HG03280 (cell line): ENCODE data around the gene MINDY4B.
"Not testable (repeated sequence)": the region's sequence is repeated elsewhere in the genome, so short reads cannot be mapped to it uniquely, and the experiment has no call there.

Experiments
- ATAC-seq: cut with Tn5 transposase; IDR thresholded peaks from one replicate; pipeline ENCODE4 v1.9.1; 2021; ENCODE audit warnings: mild to moderate bottlenecking, moderate library complexity; ENCODE audit not compliant: unreplicated experiment

Gene MINDY4B

DNA sequence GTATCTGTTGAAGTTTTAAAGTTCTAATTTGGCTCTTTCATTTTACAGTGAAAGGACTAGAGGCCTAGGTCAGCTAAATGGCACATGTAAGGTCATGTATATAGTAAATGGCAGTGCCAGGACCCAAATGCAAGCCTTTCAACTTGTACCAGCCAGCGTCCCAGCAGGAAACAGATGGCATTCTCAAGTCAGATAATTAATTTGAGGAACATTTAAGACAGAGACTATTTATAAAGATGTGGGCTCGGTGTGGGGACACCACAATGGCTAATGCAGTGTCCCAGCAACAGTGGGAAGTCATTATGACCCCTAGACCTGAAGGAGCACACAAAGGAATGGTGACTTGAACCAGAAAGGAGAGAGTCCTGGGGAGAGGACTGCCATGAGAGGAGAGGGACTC is 6.1 kb downstream of the MINDY4B start:
- no peak for ATAC-seq

DNA sequence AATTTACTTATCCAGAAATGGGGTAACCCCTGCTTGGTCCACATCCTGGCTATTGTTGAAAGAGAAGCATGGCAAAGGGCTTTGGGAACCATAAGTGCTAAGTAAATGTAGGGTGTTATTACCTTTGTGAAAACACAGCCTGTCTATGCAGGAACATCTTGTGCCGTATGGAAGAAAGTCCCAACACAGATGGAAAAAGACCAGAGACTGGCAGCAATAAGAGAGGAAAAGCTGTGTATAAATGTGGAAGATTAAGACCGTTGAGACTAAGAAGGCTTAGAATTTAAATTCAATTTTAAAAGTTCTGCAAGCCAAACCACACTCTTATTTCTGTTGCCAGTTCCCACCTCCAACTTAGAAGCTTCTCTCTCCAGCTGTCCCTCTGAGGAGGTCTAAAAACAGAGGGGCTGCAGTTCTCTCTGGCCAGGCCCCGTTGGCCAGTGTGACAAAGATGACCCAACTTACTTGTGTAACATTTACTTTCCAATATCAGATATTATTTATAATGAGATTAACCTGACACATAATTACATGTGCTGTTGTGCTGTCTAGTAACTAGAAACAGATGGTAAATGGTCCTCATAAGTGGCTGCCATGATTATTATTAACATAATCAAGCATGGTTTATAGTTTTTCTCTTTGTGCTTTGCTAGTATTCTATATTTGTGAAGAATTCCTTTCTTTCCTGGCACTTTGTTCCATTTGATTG is 7.0 kb downstream of the MINDY4B start:
- no peak for ATAC-seq

DNA sequence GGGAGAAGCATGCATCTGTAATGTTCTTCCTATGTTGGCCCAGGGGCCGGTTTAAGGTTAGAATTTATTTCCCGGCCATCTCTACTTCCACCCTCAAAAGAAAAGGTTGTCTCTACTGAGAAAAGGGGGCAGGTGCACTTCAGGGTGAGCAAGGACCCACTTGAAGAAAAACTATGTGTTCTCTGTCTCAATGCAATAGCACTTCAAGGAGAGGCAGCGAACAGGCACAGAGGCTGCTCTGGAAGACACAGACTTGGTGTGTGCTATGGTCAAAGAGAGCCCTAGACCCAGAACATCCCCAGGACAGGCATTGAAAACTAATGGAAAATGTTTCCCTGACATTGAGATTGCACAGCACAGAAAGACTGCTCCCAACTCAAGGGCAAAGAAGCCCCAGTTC is 7.6 kb downstream of the MINDY4B start:
- ATAC-seq: no peak

DNA sequence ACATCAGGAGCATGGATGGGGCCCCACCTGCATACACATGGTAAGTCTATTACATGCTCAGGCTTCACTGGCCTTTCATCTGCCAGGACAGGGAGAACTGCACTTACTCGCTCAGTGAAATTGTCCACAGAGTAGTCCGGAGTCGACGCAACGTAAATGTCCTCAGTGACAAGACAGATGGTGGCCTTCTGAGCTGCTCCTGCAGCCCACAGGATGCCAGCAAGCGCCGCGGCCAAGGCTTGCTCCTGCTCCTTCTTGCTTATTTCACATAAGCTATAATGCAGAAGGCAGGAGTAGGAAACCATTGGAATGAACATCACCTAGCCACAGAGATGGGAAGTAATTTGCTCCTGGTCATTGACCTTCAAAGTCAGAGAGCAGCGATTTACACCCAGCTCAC is 14.4 kb downstream of the MINDY4B start:
- ATAC-seq: no peak

DNA sequence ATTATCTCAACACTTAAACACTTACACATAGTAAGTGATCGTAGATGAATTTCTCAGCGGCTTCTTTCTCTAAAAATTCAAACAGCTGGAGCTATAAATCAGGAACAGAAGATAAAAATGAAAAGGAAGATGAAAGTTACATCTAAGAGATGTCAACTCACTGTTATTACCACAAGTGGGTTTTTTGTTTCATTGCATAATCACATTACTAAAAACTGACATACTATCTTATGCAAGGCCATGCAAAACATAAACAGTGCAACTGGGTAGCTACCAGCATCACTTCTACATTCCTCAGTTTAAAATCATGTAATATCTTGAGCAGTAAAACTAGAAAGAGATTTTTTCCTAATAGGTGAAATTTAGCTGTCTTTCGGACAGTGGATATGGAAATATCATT is 14.9 kb downstream of the MINDY4B start:
- no peak for ATAC-seq

DNA sequence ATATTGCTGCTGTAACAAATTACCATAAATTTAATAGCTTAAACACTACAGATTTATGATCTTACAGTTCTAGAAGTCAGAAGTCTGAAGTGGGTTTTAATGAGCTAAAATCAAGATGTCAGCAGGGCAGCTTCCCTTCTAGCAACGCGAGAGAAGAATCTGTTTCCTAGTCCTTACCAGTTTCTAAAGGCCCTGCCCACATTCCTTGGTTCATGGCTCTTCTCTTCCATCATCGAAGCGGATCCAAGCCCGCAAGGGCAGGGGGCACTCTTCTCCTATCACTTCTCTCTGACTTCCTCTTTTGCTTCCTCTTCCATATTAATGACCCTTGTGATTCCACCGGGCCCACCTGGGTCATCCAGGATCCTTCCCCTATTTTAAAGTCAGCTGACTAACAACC is 16.1 kb downstream of the MINDY4B start:
- ATAC-seq: no peak

DNA sequence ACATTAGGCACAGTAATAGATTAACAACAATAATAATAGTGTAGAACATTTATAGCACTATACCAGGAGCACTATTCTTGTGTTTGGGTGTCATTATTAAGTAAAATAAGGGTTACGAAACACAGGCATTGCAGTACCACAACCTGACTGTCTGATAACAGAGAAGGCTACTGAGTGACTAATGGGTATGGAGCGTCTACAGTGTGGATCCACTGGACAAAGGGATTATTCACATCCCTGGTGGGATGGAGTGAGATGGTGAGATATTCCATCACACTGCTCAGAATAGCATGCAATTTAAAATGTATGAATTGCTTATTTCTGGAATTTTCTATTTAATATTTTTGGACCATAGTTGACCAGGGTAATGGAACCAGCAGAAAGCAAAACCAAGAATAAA is 18.2 kb downstream of the MINDY4B start:
- no peak for ATAC-seq

DNA sequence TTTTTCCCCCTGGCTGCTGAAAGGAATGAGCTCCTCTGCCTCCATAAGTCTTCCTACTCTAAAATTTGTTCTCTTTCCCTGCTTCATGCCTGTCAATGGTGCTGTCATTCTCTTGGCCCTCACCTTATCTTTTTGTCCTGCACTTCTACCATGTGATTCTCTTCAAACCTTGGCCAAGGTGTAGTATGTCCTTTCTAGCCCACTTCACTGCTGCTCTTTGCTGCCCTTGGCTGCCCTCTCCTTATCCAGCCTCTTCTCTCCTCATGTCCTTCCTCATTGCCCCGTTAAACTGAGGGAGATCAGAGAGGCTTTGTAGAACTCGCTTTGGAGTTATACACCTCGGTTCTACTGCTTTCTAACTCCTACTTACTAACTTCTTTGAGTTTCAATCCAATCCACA is 19.7 kb downstream of the MINDY4B start:
- no peak for ATAC-seq

DNA sequence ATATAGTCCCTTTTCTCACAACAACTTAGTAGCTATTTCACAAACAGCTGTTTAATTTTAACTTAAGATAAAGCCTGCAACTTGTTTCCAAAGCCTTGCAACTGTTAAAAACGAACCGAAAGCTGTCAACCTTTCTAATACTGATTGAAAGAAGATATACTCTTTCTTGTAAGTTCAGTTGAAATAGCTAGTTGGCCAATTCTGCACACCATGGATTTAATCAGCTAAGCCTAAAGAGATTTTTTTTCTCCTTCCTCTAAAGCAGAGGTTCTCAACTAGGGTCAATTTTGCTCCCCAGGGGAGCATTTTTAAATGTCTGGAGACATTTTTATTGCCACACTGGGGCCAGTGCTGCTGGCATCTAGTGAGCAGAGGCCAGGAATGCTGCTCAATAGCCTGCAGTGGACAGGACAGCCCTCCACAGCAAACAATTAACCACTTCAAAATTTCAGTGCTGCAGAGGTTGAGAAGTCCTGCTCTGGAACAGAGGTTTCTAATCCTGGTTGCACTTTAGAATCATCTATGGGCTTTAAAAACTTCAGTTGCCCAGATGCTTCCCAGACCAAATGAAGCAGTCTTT is 26.2 kb downstream of the MINDY4B start:
- no peak for ATAC-seq

DNA sequence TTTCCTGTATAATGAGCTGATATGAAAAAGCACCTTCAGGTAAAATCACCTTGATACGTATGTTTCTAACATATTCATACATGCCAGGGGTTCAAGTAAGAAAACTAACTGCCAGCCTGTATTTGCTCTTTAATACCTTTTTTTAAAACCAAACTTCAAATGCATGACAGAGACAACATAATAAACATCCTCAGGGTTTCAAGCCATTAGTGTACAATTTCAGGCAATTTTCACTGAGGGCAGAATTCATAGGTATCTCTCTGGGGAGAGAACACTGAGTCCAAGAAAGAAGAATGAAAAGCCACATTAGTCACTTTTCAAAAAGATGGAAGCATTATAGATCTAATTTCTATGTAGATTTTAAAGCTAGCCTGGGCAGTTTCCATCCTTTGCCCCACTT is 26.9 kb downstream of the MINDY4B start:
- no peak for ATAC-seq

DNA sequence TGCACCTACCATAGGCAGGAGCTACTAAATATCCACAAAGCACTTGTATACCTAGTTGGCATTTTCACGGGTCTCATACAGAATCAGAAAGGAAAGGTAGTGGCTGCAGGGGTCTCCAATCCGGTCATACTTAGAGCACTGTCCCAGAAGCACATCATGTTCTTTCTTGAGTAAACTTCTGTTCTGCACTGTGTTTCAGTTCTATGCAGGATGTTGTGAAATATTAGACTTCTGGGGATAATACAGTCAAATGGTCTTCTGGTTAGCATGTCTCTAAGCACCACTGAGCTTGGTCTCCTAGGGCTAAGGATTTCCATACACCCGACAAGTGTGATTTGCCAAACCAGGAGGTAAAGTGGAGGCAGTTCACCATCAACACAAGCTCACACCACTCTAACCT is 27.9 kb downstream of the MINDY4B start:
- ATAC-seq: no peak

DNA sequence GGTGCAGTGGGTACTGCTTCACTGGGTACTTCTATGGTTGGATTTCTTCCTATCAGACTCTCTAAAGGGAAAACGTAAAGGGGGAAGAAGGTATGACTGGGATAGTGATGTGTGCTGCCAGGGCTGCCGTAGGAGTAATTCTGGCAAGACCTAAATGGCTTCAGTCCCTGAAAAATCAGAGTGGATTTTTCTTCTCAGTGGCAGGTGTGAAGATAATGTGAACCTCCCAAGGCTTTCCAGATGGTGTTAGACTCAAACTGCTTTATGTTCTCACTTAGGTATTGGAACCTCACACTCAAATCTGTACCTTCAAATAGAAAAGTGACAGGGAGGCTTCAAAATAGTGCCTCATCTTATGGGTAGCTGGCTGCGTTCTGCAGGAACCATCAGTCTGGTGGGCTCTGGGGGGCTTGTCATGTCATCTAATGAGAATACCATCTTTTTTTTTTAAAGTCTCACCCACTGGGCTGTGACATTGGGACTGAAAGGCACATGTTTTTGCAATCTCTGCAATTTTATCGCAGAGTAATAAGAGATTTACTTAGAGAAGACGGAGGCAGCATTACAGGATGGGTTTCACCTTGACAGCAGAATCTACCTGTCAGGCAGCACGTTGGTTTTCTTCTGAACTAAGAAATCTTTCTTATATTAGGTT is 28.5 kb downstream of the MINDY4B start:
- no peak for ATAC-seq

DNA sequence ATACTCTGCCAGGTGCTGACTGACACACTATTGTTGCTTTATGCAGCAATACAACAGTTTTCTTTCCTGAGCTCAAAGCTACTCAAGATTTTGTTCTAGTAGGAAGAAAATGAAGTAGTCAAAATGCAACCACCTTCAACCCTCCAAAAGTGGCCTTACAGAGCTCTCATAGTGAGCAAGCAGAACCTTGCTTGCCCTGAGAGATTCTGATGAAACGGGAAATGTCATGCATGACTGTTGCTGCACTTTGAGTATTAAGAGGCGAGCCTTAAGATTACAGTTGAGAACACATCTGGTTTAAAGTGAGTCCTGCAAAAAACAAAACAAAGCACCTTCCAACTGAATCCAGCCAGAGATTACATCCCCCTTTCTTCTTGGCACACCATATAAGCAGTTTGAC is 29.7 kb downstream of the MINDY4B start:
- ATAC-seq: no peak

DNA sequence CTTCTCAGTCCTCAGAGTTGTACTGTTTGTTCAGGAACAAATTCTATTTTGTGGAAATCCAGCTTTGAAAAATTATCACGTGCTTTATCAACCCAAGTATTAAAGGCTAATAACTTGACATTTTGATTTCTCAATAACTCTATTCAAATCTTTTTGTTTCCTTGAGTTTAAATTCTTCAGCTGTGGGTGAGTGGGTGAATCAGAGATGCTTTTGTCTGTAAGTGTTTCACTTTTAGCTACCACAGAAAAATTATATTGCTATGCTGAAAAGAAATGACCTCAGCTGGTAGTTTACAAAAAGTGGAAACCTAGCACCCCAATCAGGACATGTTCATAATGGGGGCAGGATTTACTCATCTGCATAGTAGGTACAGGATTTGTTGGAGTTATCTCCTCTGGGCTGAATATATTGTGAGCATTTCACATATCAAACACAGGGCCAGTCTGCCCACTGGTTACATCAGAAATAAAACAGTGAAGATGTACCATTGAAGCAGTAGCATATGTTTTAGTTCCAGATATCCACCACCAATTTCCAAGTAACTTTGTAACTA is 30.5 kb downstream of the MINDY4B start:
- ATAC-seq: no peak

DNA sequence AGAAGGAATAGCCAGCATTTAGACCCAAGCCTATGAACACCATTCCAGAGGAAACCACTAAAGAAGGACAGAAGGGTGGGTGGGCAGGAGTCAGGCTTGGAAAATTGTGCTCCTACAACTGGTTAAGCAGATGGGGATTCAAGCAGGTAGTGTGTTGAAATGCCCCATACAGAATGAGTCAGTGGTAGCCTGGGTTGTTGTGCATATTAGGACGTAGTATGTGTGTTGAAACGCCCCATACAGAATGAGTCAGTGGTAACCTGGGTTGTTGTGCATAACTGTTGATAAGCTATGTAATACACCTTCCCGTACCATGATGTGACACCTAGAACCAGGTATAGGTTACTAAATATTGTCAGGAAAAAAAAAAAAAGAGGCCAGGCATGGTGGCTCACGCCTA is 34.0 kb downstream of the MINDY4B start:
- no peak for ATAC-seq

DNA sequence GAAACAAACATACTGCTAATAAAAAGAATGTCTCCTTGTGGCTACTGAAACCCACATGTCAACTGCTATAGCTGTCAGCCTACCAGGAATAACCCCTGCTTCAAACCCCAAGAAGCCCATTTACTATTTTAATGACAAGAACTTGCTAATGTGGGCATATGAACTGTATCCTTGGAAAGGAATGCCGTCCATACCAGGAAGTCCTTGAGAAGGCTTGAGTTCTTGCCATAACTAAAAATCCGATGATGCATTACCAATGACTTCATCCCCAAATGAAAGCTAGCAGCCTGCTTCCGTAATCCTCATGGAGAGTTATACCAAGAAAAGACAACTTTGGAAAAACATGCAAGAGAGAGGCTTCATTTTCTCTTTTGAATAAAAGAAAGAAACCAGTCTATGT is 34.8 kb downstream of the MINDY4B start:
- no peak for ATAC-seq

DNA sequence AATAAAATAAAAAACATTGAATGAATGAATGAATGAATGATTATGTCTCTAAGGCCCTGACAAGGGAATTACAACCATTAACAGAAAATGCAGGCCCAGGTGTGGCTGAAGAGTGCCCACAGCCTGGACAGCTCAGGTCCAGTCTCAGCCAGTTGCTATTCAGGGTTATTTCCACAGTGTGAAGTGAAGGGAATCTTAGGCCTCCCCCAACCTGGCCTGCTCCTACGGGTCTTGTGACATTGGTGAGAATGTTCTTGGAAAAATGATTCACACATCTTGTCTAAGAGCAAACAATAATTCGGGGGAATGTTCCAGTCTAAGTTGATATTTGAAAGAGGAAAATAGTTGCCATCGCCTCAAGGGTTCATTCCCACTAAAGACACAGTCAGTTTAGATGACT is 37.0 kb downstream of the MINDY4B start:
- ATAC-seq: no peak

DNA sequence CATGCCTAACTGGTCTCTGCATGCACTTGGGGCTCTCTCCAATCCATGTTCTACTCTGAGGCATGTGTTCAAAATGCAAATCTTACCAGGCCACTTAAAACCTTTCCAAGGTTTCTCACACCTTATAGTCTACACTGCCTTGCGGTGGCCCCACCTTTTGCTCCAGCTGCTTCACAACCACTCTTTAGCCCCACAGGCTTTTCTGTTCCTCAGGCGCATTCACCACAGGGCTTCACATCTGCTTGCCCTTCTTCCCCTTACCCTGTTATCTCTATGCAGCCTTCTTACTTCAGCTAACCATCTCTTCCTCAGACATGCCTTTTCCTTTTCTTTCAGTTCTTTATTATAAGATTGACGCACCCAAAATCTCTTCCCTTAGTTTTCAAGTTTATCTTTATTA is 37.8 kb downstream of the MINDY4B start:
- no peak for ATAC-seq

DNA sequence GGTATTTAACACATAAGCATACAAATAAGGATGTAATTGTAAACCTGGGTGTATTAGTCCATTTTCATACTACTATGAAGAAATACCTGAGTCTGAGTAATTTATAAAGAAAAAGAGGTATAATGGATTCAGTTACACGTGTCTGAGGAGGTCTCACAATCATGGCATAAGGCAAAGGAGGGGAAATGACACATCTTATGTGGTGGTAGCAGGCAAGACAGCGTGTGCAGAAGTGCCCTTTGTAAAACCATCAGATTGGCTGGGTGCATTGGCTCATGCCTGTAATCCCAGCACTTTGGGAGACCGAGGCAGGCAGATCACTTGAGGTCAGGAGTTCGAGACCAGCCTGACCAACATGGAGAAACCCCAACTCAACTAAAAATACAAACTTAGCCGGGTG is 41.3 kb downstream of the MINDY4B start:
- ATAC-seq: not testable (repeated sequence)

DNA sequence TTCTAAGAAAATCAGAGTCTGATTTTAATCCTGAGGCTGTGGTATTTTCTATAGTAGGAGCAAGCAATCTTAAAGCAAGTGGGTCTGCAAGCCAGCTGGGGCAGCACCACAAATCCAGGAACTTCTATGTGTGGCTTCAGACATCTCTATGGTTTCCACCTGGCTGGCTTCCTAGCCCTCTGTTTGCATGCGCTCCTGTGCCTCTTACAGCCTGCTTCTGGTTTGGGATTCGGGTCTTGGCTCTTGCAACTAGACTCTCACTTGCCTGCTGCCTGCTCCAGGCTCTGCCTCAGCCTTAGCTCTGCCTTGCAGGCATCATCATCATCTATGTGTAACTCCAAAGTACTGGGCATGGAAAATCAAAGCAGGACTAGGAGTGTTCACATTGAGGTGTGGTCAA is 43.4 kb downstream of the MINDY4B start:
- ATAC-seq: no peak

DNA sequence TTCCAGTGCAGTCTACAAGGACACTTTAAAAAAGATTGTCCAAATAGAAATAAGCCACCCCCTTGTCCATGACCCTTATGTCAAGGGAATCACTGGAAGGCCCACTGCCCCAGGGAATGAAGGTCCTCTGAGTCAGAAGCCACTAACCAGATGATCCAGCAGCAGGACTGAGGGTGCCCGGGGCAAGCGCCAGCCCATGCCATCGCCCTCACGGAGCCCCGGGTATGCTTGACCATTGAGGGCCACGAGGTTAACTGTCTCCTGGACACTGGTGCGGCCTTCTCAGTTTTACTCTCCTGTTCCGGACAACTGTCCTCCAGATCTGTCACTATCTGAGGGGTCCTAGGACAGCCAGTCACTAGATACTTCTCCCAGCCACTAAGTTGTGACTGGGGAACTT is 47.3 kb downstream of the MINDY4B start:
- ATAC-seq: not testable (repeated sequence)

DNA sequence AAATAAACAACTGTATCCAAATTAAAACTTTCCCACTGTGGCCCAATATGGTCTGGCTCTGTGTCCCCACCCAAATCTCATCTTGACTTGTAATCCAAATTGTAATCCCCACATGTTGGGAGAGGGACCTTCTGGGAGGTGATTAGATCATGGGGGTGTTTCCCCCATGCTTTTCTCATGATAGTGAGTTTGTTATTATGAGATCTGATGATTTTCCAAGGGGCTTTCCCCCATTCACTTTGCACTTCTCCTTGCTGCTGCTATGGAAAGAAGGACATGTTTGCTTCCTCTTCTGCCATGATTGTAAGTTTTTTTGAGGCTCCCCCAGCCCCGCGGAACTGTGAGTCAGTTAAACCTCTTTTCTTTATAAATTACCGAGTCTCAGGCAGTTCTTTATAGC is 55.0 kb downstream of the MINDY4B start:
- no peak for ATAC-seq
